Osteoblast (primary cell): ENCODE measurements around the gene CCR9. TPM values are rescaled to one million over a fixed set of nuclear protein-coding genes. Genes with fewer than 3 reads are reported as not detected.
A peak's percentile ranks its signal among the peaks of the same experiment; 100 is the strongest.

Source experiments
- DNase-seq: peaks from one replicate; pipeline ENCODE4 v3.0.0; 2011; ENCODE audit warnings: low spot score, mixed read lengths; ENCODE audit not compliant: insufficient read length; ENCODE audit errors: missing footprints
- H2AFZ ChIP-seq: 2 replicates; pipeline ENCODE4 v1.6.0; 2011; ENCODE audit warnings: mild to moderate bottlenecking, low read length
- H3K27ac ChIP-seq: 2 replicates; pipeline ENCODE4 v1.5.1; 2011; ENCODE audit warnings: mild to moderate bottlenecking, low read depth, low read length, moderate library complexity
- H3K27me3 ChIP-seq: 2 replicates; pipeline ENCODE4 v1.6.0; 2012; ENCODE audit warnings: mild to moderate bottlenecking, control low read depth, inconsistent platforms, low read length, moderate library complexity; ENCODE audit not compliant: insufficient read depth
- H3K36me3 ChIP-seq: 2 replicates; pipeline ENCODE4 v1.5.1; 2011; ENCODE audit warnings: mild to moderate bottlenecking, low read length, control low read depth, moderate library complexity; ENCODE audit not compliant: insufficient read depth
- H3K4me1 ChIP-seq: 2 replicates; pipeline ENCODE4 v1.5.1; 2011; ENCODE audit warnings: mild to moderate bottlenecking, low read length, control low read depth, moderate library complexity; ENCODE audit not compliant: insufficient read depth
- H3K4me2 ChIP-seq: 2 replicates; pipeline ENCODE4 v1.6.0; 2011; ENCODE audit warnings: mild to moderate bottlenecking, low read length; ENCODE audit not compliant: insufficient read depth
- H3K4me3 ChIP-seq: fragments of 200-600 bp; sonication (generic); 3 replicates; pipeline ENCODE4 v1.5.1; 2012; ENCODE audit warnings: mild to moderate bottlenecking, low read length, inconsistent platforms; ENCODE audit not compliant: insufficient read depth
- H3K79me2 ChIP-seq: 2 replicates; pipeline ENCODE4 v1.6.0; 2012; ENCODE audit warnings: mild to moderate bottlenecking, low read length, control low read depth, inconsistent platforms; ENCODE audit not compliant: insufficient read depth
- H3K9me3 ChIP-seq: 2 replicates; pipeline ENCODE4 v1.5.1; 2011; ENCODE audit warnings: low read depth, low read length, control low read depth
- H4K20me1 ChIP-seq: 2 replicates; pipeline ENCODE4 v1.6.0; 2012; ENCODE audit warnings: mild to moderate bottlenecking, low read length, control low read depth; ENCODE audit not compliant: insufficient read depth
- CTCF ChIP-seq: IDR thresholded peaks from 2 replicates; pipeline ENCODE4 v1.5.1; 2011; ENCODE audit warnings: mild to moderate bottlenecking, low read depth, low read length, moderate library complexity; ENCODE audit errors: extremely low read depth
- total RNA-seq: library from RNA; depleted of rRNA; stranded (reverse); fragments of >200 nt; gene quantifications from 2 replicates; pipeline ENCODE4 v1.2.3, GENCODE V29; 2012

CCR9 gene
- total RNA-seq, 1 donor = not detected

DNA sequence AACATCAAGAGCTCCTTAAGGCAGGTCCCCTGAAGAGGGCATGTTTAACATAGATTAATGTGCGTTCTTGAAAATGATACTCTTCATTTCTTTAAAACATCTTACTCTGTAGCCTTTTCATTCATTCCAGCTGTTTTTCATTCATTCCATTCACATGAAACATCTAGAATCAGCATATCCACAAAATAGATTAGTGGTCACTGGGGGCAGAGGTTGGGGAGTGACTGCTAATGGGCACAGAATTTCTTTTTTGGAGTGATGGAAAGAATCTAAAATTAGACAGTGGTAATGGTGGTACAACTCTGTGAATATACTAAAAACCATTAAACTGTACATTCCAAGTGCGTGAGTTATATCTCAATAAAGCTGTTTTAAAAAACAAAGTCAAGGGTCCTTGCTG is 41.5 kb downstream of the CCR9 start:
- no peak overlapping the region for H3K27ac ChIP-seq
- DNase-seq = peak; percentile 87

GRCh38 chr3:45929042-45929679 is 42.8 kb downstream of the CCR9 start:
- Histone ChIP-seq H2AFZ (no peak overlapping the region), H4K20me1 (peaks cover 12% of the 10 kb centered on the region), H3K4me1 (peaks cover 10% of the 10 kb centered on the region), H3K4me3 (no peak overlapping the region), H3K79me2 (no peaks in the 10 kb centered on the region), H3K27ac (no peak overlapping the region), H3K4me2 (no peak overlapping the region), H3K27me3 (no peaks in the 10 kb centered on the region), H3K36me3 (peaks cover 25% of the 10 kb centered on the region), H3K9me3 (no peaks in the 10 kb centered on the region)
- peak; percentile 79 for TF ChIP-seq CTCF
- peak; percentile 69 for DNase-seq

More for the DNA sequence above, 41.5 kb downstream of the CCR9 start:
- H3K79me2 ChIP-seq = no peaks in the 10 kb centered on the region
- TF ChIP-seq CTCF = no peak
- no peaks in the 10 kb centered on the region for H3K9me3 ChIP-seq
- peaks cover 10% of the 10 kb centered on the region for H3K4me1 ChIP-seq
- H3K36me3 ChIP-seq = peaks cover 31% of the 10 kb centered on the region
- peaks cover 14% of the 10 kb centered on the region for H4K20me1 ChIP-seq
- H3K27me3 ChIP-seq = no peaks in the 10 kb centered on the region
- no peak overlapping the region for H2AFZ ChIP-seq
- H3K4me3 ChIP-seq = no peak overlapping the region
- no peak overlapping the region for H3K4me2 ChIP-seq

DNA sequence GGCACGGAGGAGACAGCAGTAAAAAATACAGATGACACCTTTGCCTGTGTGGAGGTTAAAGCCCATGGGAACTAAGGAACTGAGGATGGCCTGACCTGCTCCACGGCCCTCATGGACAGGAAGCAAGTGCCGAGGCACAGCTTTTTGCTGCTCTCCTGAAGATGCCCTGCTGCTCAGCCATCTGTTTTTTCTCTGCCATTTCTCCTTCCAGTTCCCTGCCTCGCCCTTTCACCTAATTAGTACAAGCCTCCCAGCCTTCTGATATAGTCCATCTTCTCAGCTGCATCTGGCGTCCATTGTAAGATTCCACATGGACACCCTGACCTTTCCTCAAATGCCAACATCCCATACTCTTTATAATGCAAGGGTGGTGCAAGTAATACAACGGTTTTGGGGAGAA is 45.2 kb downstream of the CCR9 start:
- H3K79me2 ChIP-seq = no peaks in the 10 kb centered on the region
- H3K4me1 ChIP-seq = peaks cover 10% of the 10 kb centered on the region
- H4K20me1 ChIP-seq = peaks cover 5% of the 10 kb centered on the region
- H3K27me3 ChIP-seq = no peaks in the 10 kb centered on the region
- H3K36me3 ChIP-seq = peaks cover 39% of the 10 kb centered on the region
- TF ChIP-seq CTCF = no peak
- H2AFZ ChIP-seq = no peak overlapping the region
- no peak overlapping the region for H3K27ac ChIP-seq
- no peak overlapping the region for H3K4me2 ChIP-seq
- H3K4me3 ChIP-seq = no peak overlapping the region
- H3K9me3 ChIP-seq = no peaks in the 10 kb centered on the region
- no peak for DNase-seq

GRCh38 chr3:45932112-45932511 is 45.8 kb downstream of the CCR9 start:
- Histone ChIP-seq H4K20me1 (peaks cover 5% of the 10 kb centered on the region), H3K4me1 (peaks cover 10% of the 10 kb centered on the region), H3K4me2 (no peak overlapping the region), H3K36me3 (peaks cover 39% of the 10 kb centered on the region), H2AFZ (no peak overlapping the region), H3K9me3 (no peaks in the 10 kb centered on the region), H3K27me3 (no peaks in the 10 kb centered on the region), H3K27ac (no peak overlapping the region), H3K79me2 (no peaks in the 10 kb centered on the region), H3K4me3 (no peak overlapping the region)
- DNase-seq = no peak
- no peak for TF ChIP-seq CTCF
